ENCODE results near the gene GSPT1. TPM values are rescaled to one million over a fixed set of nuclear protein-coding genes. Genes with fewer than 3 reads are reported as not detected.
"Not testable (repeated sequence)": the region's sequence is repeated elsewhere in the genome, so short reads cannot be mapped to it uniquely, and the experiment has no call there.

The GSPT1 gene
- total and polyA plus RNA-seq, 4 donors, result 60.4 to 98.3 (median 80.3) TPM

GRCh38 chr16:11953576-11953975, 37.8 kb upstream of the GSPT1 start:
- not testable (repeated sequence) for H3K36me3 ChIP-seq (ENCODE audit: control insufficient read depth, insufficient read depth, low read length); H3K27me3 ChIP-seq (ENCODE audit: control insufficient read depth, insufficient read depth, low read length); H3K27ac ChIP-seq (ENCODE audit: low read depth, low read length); H3K4me1 ChIP-seq (ENCODE audit: control insufficient read depth, insufficient read depth, low read length); H3K4me3 ChIP-seq (ENCODE audit: low read depth, low read length); DNase-seq (ENCODE audit: low read depth in 4 of 6, low spot score in 6 of 6); H3K9me3 ChIP-seq (ENCODE audit: control insufficient read depth, insufficient read depth, low read length)
- 85% methylated on average over 4 of the region's 8 CpGs for WGBS (ENCODE audit: insufficient coverage)

DNA sequence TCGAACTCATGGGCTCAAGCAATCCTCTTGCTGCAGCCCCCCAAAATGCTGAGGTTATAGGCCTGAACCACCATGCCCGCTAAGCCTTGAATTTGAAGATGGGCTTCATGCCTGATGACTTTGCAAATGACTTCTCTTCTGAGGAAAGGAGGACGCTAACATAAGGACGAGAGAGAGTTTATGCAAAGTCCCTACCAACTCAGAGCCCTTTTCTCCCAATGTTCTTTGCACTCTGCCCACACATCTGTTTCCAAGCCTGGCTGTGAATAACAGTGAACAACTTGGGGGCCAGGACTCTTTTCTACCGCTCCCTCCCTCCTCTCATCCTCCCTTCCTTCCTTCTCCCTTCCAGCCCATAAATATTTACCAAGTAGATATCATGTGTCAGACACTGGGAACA, 34.6 kb upstream of the GSPT1 start:
- Histone ChIP-seq H3K4me3 (ENCODE audit: low read depth, low read length) (no peak overlapping the region), H3K9me3 (ENCODE audit: control insufficient read depth, insufficient read depth, low read length) (no peaks in the 10 kb centered on the region), H3K27me3 (ENCODE audit: control insufficient read depth, insufficient read depth, low read length) (no peaks in the 10 kb centered on the region), H3K27ac (ENCODE audit: low read depth, low read length) (no peak overlapping the region), H3K4me1 (ENCODE audit: control insufficient read depth, insufficient read depth, low read length) (no peaks in the 10 kb centered on the region), H3K36me3 (ENCODE audit: control insufficient read depth, insufficient read depth, low read length) (no peaks in the 10 kb centered on the region)
- peak in 1 of 6 donors; percentile 29 for DNase-seq (ENCODE audit: low read depth in 4 of 6, low spot score in 6 of 6)
- WGBS (ENCODE audit: insufficient coverage), result 88% methylated on average over 5 of the region's 5 CpGs

DNA sequence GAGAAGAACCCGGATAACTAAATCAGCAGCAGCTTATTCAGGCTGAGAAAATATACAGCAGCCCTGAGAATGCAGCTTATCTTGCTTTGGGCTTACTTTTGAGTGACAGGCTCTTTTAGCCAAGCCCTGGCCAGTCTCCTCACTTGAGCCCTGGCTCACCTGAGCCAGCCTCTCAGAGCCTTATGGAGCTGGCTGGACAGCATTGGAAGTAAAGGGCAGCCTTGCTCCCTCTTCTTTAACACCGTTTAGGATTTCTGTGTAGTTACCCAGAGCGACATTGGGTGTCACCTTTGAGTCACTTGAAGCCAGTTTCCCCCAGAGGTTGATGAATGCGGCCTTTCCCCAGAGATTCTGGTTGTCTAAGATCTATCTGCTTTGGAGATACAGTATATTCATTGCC, 33.8 kb upstream of the GSPT1 start:
- peak in 3 of 6 donors; percentile 17 to 79 (median 69) for DNase-seq (ENCODE audit: low read depth in 4 of 6, low spot score in 6 of 6)
- WGBS (ENCODE audit: insufficient coverage), result 35% methylated on average over 2 of the region's 4 CpGs
- H3K27ac ChIP-seq (ENCODE audit: low read depth, low read length), result no peak overlapping the region

DNA sequence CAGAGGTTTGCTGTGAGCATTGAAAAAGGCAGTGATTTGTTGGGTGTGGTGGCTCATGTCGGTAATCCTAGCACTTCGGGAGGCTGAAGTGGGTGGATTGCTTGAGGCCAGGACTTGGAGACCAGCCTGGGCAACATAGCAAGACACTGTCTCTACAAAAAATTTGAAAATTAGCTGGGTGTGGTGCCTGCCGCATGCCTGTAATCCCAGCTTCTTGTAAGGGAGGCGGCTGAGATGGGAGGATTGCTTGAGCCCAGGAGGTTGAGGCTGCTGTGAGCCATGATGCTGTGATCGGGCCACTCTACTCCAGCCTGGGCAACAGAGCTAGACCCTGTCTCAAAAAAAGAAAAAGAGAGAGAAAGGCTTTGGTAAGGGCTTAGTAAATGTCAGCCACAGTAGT, 33.1 kb upstream of the GSPT1 start:
- Histone ChIP-seq H3K27ac (ENCODE audit: low read depth, low read length) (no peak overlapping the region), H3K4me3 (ENCODE audit: low read depth, low read length) (no peak overlapping the region), H3K4me1 (ENCODE audit: control insufficient read depth, insufficient read depth, low read length) (no peaks in the 10 kb centered on the region), H3K9me3 (ENCODE audit: control insufficient read depth, insufficient read depth, low read length) (no peaks in the 10 kb centered on the region), H3K27me3 (ENCODE audit: control insufficient read depth, insufficient read depth, low read length) (no peaks in the 10 kb centered on the region), H3K36me3 (ENCODE audit: control insufficient read depth, insufficient read depth, low read length) (no peaks in the 10 kb centered on the region)
- 100% methylated on average over 5 of the region's 5 CpGs for WGBS (ENCODE audit: insufficient coverage)
- no peak for DNase-seq (ENCODE audit: low read depth in 4 of 6, low spot score in 6 of 6)

More for the DNA sequence above, 33.8 kb upstream of the GSPT1 start:
- Histone ChIP-seq H3K4me1 (ENCODE audit: control insufficient read depth, insufficient read depth, low read length) (no peaks in the 10 kb centered on the region), H3K27me3 (ENCODE audit: control insufficient read depth, insufficient read depth, low read length) (no peaks in the 10 kb centered on the region), H3K36me3 (ENCODE audit: control insufficient read depth, insufficient read depth, low read length) (no peaks in the 10 kb centered on the region), H3K4me3 (ENCODE audit: low read depth, low read length) (no peak overlapping the region), H3K9me3 (ENCODE audit: control insufficient read depth, insufficient read depth, low read length) (no peaks in the 10 kb centered on the region)

DNA sequence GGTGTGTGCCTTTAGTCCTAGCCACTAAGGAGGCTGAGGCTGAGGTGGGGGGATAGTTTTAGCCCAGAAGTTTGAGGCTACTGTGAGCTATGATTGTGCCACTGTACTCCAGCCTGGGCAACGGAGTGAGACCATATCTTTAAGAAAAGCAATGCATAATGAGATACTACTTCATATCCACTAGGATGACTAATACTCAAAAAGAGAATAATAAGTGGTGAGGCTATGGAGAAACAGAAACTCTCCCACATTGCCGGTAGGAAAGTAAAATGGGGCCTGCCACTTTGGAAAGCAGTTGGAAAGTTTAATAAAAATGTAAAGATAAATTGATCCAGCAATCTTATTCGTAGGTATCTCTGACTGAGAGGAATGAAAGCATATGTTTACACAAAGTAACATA, 30.7 kb upstream of the GSPT1 start:
- DNase-seq (ENCODE audit: low read depth in 4 of 6, low spot score in 6 of 6), result no peak
- no CpG with 5 or more reads among the region's 3 CpGs for WGBS (ENCODE audit: insufficient coverage)
- no peak overlapping the region for H3K4me3 ChIP-seq (ENCODE audit: low read depth, low read length)
- H3K27me3 ChIP-seq (ENCODE audit: control insufficient read depth, insufficient read depth, low read length), result no peaks in the 10 kb centered on the region
- H3K36me3 ChIP-seq (ENCODE audit: control insufficient read depth, insufficient read depth, low read length), result no peaks in the 10 kb centered on the region
- no peaks in the 10 kb centered on the region for H3K9me3 ChIP-seq (ENCODE audit: control insufficient read depth, insufficient read depth, low read length)
- no peaks in the 10 kb centered on the region for H3K4me1 ChIP-seq (ENCODE audit: control insufficient read depth, insufficient read depth, low read length)
- H3K27ac ChIP-seq (ENCODE audit: low read depth, low read length), result no peak overlapping the region

GRCh38 chr16:11941945-11942344, 26.2 kb upstream of the GSPT1 start, which contains the start of gene NPIPB2:
TSS of gene NPIPB2 (minus strand) at chr16:11942045. CDS start at chr16:11942045, 0 bp downstream.
- not testable (repeated sequence) for H3K27ac ChIP-seq (ENCODE audit: low read depth, low read length); H3K4me3 ChIP-seq (ENCODE audit: low read depth, low read length); DNase-seq (ENCODE audit: low read depth in 4 of 6, low spot score in 6 of 6); H3K4me1 ChIP-seq (ENCODE audit: control insufficient read depth, insufficient read depth, low read length); H3K9me3 ChIP-seq (ENCODE audit: control insufficient read depth, insufficient read depth, low read length); H3K27me3 ChIP-seq (ENCODE audit: control insufficient read depth, insufficient read depth, low read length); H3K36me3 ChIP-seq (ENCODE audit: control insufficient read depth, insufficient read depth, low read length)
- WGBS (ENCODE audit: insufficient coverage), result no CpG with 5 or more reads among the region's 4 CpGs

DNA sequence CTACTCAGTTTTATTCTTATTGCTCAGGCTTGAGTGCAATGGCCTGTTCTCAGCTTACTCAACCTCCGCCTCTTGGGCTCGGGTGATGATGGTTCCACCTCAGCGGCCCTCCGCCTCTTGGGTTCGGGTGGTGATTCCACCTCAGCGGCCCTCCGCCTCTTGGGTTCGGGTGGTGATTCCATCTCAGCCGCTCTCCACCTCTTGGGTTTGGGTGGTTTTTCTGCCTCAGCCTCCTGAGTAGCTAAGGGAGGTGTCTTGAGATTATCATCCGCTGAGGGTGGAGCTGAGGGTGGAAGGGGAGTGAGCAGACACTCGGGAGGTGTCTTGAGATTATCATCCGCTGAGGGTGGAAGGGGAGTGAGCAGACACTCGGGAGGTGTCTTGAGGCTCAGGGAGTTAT, 11.6 kb upstream of the GSPT1 start:
- H3K9me3 ChIP-seq (ENCODE audit: control insufficient read depth, insufficient read depth, low read length); DNase-seq (ENCODE audit: low read depth in 4 of 6, low spot score in 6 of 6); H3K27ac ChIP-seq (ENCODE audit: low read depth, low read length); H3K36me3 ChIP-seq (ENCODE audit: control insufficient read depth, insufficient read depth, low read length); H3K4me1 ChIP-seq (ENCODE audit: control insufficient read depth, insufficient read depth, low read length); H3K27me3 ChIP-seq (ENCODE audit: control insufficient read depth, insufficient read depth, low read length); H3K4me3 ChIP-seq (ENCODE audit: low read depth, low read length): not testable (repeated sequence)
- 100% methylated on average over 2 of the region's 13 CpGs for WGBS (ENCODE audit: insufficient coverage)

DNA sequence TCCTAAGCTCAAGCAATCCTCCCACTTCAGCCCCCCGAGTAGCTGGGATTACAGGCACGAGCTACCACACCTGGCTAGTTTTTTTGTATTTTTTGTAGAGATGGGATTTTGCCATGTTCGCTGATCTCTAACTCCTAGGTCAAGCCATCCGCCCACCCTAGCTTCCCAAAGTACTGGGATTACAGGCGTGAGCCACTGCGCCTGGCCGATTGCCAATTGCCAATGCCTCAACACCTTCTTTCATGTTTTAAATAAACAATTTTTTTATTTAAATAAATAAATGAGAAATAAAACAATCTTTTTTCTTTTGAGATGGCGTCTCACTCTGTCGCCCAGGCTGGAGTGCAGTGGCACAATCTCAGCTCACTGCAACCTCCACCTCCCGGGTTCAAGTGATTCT, 8.3 kb upstream of the GSPT1 start:
- H3K4me1 ChIP-seq (ENCODE audit: control insufficient read depth, insufficient read depth, low read length); H3K27me3 ChIP-seq (ENCODE audit: control insufficient read depth, insufficient read depth, low read length): not testable (repeated sequence)

DNA sequence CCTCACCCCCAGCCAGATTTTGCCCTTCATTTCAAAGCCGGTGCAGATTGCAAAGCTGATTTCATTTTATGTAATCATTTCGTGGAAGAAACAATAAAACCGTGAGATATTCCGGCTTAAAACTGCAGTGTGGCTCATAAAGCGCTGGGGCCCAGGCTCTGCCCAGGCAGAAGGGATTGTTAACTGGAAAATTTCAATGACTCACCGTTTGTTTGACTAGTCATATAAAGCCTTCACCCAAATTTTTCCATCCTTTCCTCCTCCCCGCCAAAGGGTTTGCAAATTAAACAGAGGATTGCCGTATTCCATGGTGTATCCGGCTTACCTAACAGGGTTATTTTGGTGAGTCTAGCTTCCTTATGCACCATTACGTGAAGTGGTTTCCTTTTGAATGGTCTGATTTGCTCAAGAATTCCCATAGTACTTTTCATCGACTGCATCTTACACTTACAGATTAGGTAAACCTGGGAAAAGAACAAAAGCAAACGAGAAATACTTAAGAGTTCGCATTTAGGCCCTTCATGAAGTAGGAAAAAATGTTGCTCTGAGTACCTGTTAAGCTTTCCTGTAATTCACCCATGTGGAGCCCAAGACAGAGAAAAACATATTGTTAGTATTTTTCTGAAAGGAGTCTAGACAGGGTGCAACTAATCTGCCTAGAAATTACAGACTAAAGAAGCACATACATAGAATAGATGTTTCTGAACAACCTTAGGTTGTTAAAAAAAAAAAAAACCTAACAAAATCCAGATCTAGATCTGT, 949 bp upstream of the GSPT1 start:
- Histone ChIP-seq H3K9me3 (ENCODE audit: control insufficient read depth, insufficient read depth, low read length) (no peaks in the 10 kb centered on the region), H3K27me3 (ENCODE audit: control insufficient read depth, insufficient read depth, low read length) (no peaks in the 10 kb centered on the region), H3K4me1 (ENCODE audit: control insufficient read depth, insufficient read depth, low read length) (peaks cover 7% of the 10 kb centered on the region), H3K36me3 (ENCODE audit: control insufficient read depth, insufficient read depth, low read length) (no peaks in the 10 kb centered on the region), H3K27ac (ENCODE audit: low read depth, low read length) (peak overlapping the region; percentile 29), H3K4me3 (ENCODE audit: low read depth, low read length) (peak overlapping the region; percentile 79)
- no peak for DNase-seq (ENCODE audit: low read depth in 4 of 6, low spot score in 6 of 6)
- 60% methylated on average over 7 of the region's 13 CpGs for WGBS (ENCODE audit: insufficient coverage)

More for the DNA sequence above, 8.3 kb upstream of the GSPT1 start:
- H3K9me3 ChIP-seq (ENCODE audit: control insufficient read depth, insufficient read depth, low read length); H3K27ac ChIP-seq (ENCODE audit: low read depth, low read length); H3K4me3 ChIP-seq (ENCODE audit: low read depth, low read length); DNase-seq (ENCODE audit: low read depth in 4 of 6, low spot score in 6 of 6); H3K36me3 ChIP-seq (ENCODE audit: control insufficient read depth, insufficient read depth, low read length): not testable (repeated sequence)
- no CpG with 5 or more reads among the region's 10 CpGs for WGBS (ENCODE audit: insufficient coverage)

GRCh38 chr16:11915114-11915643, 577 bp downstream of the GSPT1 start:
- WGBS (ENCODE audit: insufficient coverage), result under 1% methylated on average over 79 of the region's 79 CpGs
- no peak for DNase-seq (ENCODE audit: low read depth in 4 of 6, low spot score in 6 of 6)
- peak overlapping the region; percentile 29 for H3K27ac ChIP-seq (ENCODE audit: low read depth, low read length)
- H3K27me3 ChIP-seq (ENCODE audit: control insufficient read depth, insufficient read depth, low read length), result no peaks in the 10 kb centered on the region
- no peaks in the 10 kb centered on the region for H3K9me3 ChIP-seq (ENCODE audit: control insufficient read depth, insufficient read depth, low read length)
- no peaks in the 10 kb centered on the region for H3K36me3 ChIP-seq (ENCODE audit: control insufficient read depth, insufficient read depth, low read length)
- peaks cover 7% of the 10 kb centered on the region for H3K4me1 ChIP-seq (ENCODE audit: control insufficient read depth, insufficient read depth, low read length)
- H3K4me3 ChIP-seq (ENCODE audit: low read depth, low read length), result peak overlapping the region; percentile 79
